SK-N-SH (cell line): ENCODE measurements around the gene GALT. TPM values are rescaled to one million over a fixed set of nuclear protein-coding genes. Genes with fewer than 3 reads are reported as not detected.

Source experiments
- CTCF ChIA-PET: fragments of 300-600, 350-600 bp; formaldehyde crosslinking; extraction: SDS; loops from one replicate; lab custom pipeline; 2021; lab: Yijun Ruan, JAX
- POLR2A ChIA-PET: fragments of 350-600 bp; sonication (Branson Sonifier 250); formaldehyde crosslinking; extraction: SDS; loops from one replicate; lab custom pipeline; 2020; ENCODE audit warnings: antibody characterized with exemption, inconsistent platforms; lab: Yijun Ruan, JAX
- DNase-seq: peaks from one replicate; pipeline ENCODE4 v3.0.0; 2012
- H2AFZ ChIP-seq: fragments of 200-600 bp; sonication (generic); 2 replicates; pipeline ENCODE4 v1.8.1; 2016; ENCODE audit warnings: antibody characterized with exemption, mild to moderate bottlenecking, low read depth
- H3F3A ChIP-seq: fragments of 200-600 bp; sonication (generic); replicated peaks from 2 replicates; pipeline ENCODE3; 2016; ENCODE audit warnings: antibody characterized with exemption, mild to moderate bottlenecking; ENCODE audit not compliant: insufficient read depth
- H3K27ac ChIP-seq, 2 experiments: fragments of 200-500 bp in 1 of 2; fragments of 200-600 bp in 1 of 2; sonication (Bioruptor generic) in 1 of 2; sonication (generic), shearing (Covaris generic) in 1 of 2; 2 replicates each; pipeline versions ENCODE4 v1.5.1 to v1.6.1; 2014 to 2016; ENCODE audit warnings: low read depth in 2 of 2, inconsistent platforms in 1 of 2, low read length in 1 of 2, mild to moderate bottlenecking in 1 of 2, mixed read lengths in 1 of 2
- H3K27me3 ChIP-seq: fragments of 200-600 bp; sonication (generic), shearing (Covaris generic); 2 replicates; pipeline ENCODE4 v1.6.1; 2016; ENCODE audit warnings: mixed run types; ENCODE audit not compliant: insufficient read depth
- H3K36me3 ChIP-seq, 2 experiments: fragments of 200-500 bp in 1 of 2; fragments of 200-600 bp in 1 of 2; sonication (Bioruptor generic) in 1 of 2; sonication (generic) in 1 of 2; replicated peaks in 1 of 2; 2 replicates each; pipeline versions ENCODE3 to v1.5.1; 2014 to 2016; ENCODE audit warnings: low read length in 1 of 2, mild to moderate bottlenecking in 1 of 2; ENCODE audit not compliant: insufficient read depth in 2 of 2, control insufficient read depth in 1 of 2
- H3K4me1 ChIP-seq, 2 experiments: fragments of 200-500 bp in 1 of 2; fragments of 200-600 bp in 1 of 2; sonication (Bioruptor generic) in 1 of 2; sonication (generic), shearing (Covaris generic) in 1 of 2; 2 replicates each; pipeline versions ENCODE4 v1.5.1 to v1.6.1; 2014 to 2016; ENCODE audit warnings: low read depth in 1 of 2, low read length in 1 of 2, mixed run types in 1 of 2; ENCODE audit not compliant: insufficient read depth in 2 of 2, control insufficient read depth in 1 of 2
- H3K4me2 ChIP-seq: fragments of 200-600 bp; sonication (generic), shearing (Covaris generic); 2 replicates; pipeline ENCODE4 v1.6.1; 2017; ENCODE audit warnings: mixed run types
- H3K4me3 ChIP-seq, 2 experiments: fragments of 200-500 bp in 1 of 2; fragments of 200-600 bp in 1 of 2; sonication (Bioruptor generic) in 1 of 2; sonication (generic), shearing (Covaris generic) in 1 of 2; 2 replicates each; pipeline versions ENCODE4 v1.5.1 to v1.8.1; 2014 to 2016; ENCODE audit warnings: low read depth in 2 of 2, inconsistent platforms in 1 of 2, low read length in 1 of 2, mild to moderate bottlenecking in 1 of 2, mixed read lengths in 1 of 2, moderate library complexity in 1 of 2
- H3K79me2 ChIP-seq: fragments of 200-600 bp; sonication (generic); 2 replicates; pipeline ENCODE4 v1.8.1; 2017; ENCODE audit warnings: mild to moderate bottlenecking; ENCODE audit not compliant: insufficient read depth
- H3K9ac ChIP-seq: fragments of 200-600 bp; sonication (generic); 2 replicates; pipeline ENCODE4 v1.6.1; 2017; ENCODE audit warnings: mixed run types
- H3K9me2 ChIP-seq: fragments of 200-600 bp; sonication (generic); 2 replicates; pipeline ENCODE4 v1.6.1; 2017; ENCODE audit warnings: mixed run types
- H3K9me3 ChIP-seq: fragments of 200-600 bp; sonication (generic); 2 replicates; pipeline ENCODE4 v1.6.1; 2017; ENCODE audit warnings: mixed run types, mild to moderate bottlenecking, moderate library complexity
- H4K20me1 ChIP-seq: fragments of 200-600 bp; sonication (generic); 2 replicates; pipeline ENCODE4 v1.6.1; 2017; ENCODE audit warnings: mild to moderate bottlenecking, mixed run types; ENCODE audit not compliant: insufficient read depth
- EZH2phosphoT487 ChIP-seq: fragments of 200-600 bp; sonication (generic); IDR thresholded peaks from 2 replicates; pipeline ENCODE4 v1.6.1; 2017; ENCODE audit warnings: low read depth, mixed run types, mild to moderate bottlenecking, antibody characterized with exemption, moderate library complexity, borderline replicate concordance
- FOSL2 ChIP-seq: IDR thresholded peaks from 2 replicates; pipeline ENCODE4 v1.4.0; 2012; ENCODE audit warnings: low read depth, mild to moderate bottlenecking, moderate library complexity, borderline replicate concordance
- FOXJ3 ChIP-seq: sonication (generic); formaldehyde crosslinking; IDR thresholded peaks from 2 replicates; pipeline ENCODE4 v1.5.1; 2020; ENCODE audit warnings: mild to moderate bottlenecking, missing genetic modification reagents
- MXI1 ChIP-seq: IDR thresholded peaks from 2 replicates; pipeline ENCODE4 v1.6.1; 2012; ENCODE audit warnings: mild to moderate bottlenecking, low read depth, low read length, improper control_type of control experiment
- RCOR1 ChIP-seq: fragments of 150-350 bp; IDR thresholded peaks from 2 replicates; pipeline ENCODE4 v1.6.1; 2017; ENCODE audit warnings: antibody characterized with exemption, low read length
- RFX5 ChIP-seq: IDR thresholded peaks from 2 replicates; pipeline ENCODE4 v1.6.1; 2012; ENCODE audit warnings: mild to moderate bottlenecking, improper control_type of control experiment, low read length
- TAF1 ChIP-seq: IDR thresholded peaks from 2 replicates; pipeline ENCODE4 v1.6.1; 2012; ENCODE audit warnings: low read depth, mild to moderate bottlenecking, low read length, moderate library complexity, borderline replicate concordance
- TEAD4 ChIP-seq: IDR thresholded peaks from 2 replicates; pipeline ENCODE4 v1.4.0; 2012; ENCODE audit warnings: mild to moderate bottlenecking, borderline replicate concordance; ENCODE audit not compliant: insufficient read depth
- YY1 ChIP-seq: IDR thresholded peaks from 2 replicates; pipeline ENCODE4 v1.4.0; 2012; ENCODE audit warnings: low read depth, mild to moderate bottlenecking
- WGBS: methylation state at CpG from one replicate; pipeline ENCODE4 v1.1.6; 2017; ENCODE audit warnings: low lambda C conversion rate; 5-methylcytosine and 5-hydroxymethylcytosine counted together
- polyA plus RNA-seq, 3 experiments: library from polyadenylated mRNA; depleted of rRNA; stranded (reverse); fragments of >200 nt; gene quantifications; 2 replicates each; pipeline ENCODE4 v1.2.3, GENCODE V29; 2012
- TF ChIP-seq, protein P1 (sequence below): fragments of 150-350 bp; IDR thresholded peaks from 2 replicates; pipeline ENCODE4 v1.6.1; 2017; ENCODE audit warnings: antibody characterized with exemption, low read length, low read depth, borderline replicate concordance
- TF ChIP-seq, protein P2 (sequence below): fragments of 200-600 bp; sonication (generic); IDR thresholded peaks from 2 replicates; pipeline ENCODE4 v1.6.1; 2017; ENCODE audit warnings: antibody characterized with exemption, mild to moderate bottlenecking, moderate library complexity
- TF ChIP-seq, protein P3 (sequence below): IDR thresholded peaks from 2 replicates; pipeline ENCODE4 v1.4.0; 2012; ENCODE audit warnings: low read depth
- TF ChIP-seq, protein P4 (sequence below): IDR thresholded peaks from 2 replicates; pipeline ENCODE4 v1.4.0; 2012; ENCODE audit warnings: low read depth, borderline replicate concordance
- TF ChIP-seq, protein P5 (sequence below): IDR thresholded peaks from 2 replicates; pipeline ENCODE4; 2012

Gene GALT
- polyA plus RNA-seq, 1 of the 3 experiments (the other 2 are of a cell fraction) = 45.9 TPM

DNA sequence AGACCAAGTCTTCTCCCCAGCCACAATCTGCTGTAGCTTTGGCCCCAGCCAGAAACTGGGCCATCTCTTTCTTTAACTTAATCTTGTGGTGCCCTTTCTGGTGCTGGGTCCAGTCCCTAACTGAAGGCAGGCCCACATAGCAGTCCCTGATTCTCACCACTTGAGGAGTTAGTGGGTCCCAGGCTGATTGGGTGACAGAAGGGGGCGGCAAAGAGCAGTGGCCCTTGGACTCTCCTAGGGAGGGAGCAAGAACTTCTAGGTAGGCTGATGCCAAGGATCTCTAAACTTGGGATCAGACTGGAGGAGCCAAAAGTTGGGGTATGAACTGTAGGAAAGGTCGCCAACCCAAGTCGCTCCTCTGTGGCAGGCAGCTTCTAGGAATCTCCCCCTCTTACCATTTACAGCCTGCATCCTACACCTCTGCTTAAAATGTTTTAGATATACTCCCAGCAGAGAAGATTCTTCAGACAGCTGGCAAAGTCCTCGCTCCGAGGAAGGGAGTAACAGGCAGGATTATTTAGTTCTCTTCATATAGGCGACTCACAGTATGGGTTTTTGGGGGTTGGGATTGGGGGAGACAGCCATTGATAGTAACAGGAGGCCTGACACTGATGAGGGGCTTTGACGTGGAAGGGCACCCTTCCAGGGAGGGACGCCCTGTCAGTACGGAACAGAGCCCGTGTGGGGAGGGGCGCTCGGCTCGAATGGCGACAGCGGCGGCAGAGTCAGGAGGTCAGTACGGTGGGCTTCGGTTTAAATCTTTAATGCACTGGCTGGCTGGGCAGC is 18.0 kb downstream of the GALT start (continued):
- 0 out of 2 replicates have a peak, but pooled peaks have one; percentile 18 for TF ChIP-seq MXI1
- TF ChIP-seq, protein P1, sequence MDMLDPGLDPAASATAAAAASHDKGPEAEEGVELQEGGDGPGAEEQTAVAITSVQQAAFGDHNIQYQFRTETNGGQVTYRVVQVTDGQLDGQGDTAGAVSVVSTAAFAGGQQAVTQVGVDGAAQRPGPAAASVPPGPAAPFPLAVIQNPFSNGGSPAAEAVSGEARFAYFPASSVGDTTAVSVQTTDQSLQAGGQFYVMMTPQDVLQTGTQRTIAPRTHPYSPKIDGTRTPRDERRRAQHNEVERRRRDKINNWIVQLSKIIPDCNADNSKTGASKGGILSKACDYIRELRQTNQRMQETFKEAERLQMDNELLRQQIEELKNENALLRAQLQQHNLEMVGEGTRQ = no peak
- no peak for TF ChIP-seq TAF1
- TF ChIP-seq, protein P2, sequence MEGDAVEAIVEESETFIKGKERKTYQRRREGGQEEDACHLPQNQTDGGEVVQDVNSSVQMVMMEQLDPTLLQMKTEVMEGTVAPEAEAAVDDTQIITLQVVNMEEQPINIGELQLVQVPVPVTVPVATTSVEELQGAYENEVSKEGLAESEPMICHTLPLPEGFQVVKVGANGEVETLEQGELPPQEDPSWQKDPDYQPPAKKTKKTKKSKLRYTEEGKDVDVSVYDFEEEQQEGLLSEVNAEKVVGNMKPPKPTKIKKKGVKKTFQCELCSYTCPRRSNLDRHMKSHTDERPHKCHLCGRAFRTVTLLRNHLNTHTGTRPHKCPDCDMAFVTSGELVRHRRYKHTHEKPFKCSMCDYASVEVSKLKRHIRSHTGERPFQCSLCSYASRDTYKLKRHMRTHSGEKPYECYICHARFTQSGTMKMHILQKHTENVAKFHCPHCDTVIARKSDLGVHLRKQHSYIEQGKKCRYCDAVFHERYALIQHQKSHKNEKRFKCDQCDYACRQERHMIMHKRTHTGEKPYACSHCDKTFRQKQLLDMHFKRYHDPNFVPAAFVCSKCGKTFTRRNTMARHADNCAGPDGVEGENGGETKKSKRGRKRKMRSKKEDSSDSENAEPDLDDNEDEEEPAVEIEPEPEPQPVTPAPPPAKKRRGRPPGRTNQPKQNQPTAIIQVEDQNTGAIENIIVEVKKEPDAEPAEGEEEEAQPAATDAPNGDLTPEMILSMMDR = peak; percentile 90
- no peak for TF ChIP-seq YY1
- TF ChIP-seq, protein P3, sequence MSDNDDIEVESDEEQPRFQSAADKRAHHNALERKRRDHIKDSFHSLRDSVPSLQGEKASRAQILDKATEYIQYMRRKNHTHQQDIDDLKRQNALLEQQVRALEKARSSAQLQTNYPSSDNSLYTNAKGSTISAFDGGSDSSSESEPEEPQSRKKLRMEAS = no peak
- no peak for TF ChIP-seq RFX5
- TF ChIP-seq FOXJ3 (CRISPR knock-in tag) = no peak
- TF ChIP-seq RCOR1 = no peak
- TF ChIP-seq, protein P4, sequence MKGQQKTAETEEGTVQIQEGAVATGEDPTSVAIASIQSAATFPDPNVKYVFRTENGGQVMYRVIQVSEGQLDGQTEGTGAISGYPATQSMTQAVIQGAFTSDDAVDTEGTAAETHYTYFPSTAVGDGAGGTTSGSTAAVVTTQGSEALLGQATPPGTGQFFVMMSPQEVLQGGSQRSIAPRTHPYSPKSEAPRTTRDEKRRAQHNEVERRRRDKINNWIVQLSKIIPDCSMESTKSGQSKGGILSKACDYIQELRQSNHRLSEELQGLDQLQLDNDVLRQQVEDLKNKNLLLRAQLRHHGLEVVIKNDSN = no peak
- no peak for TF ChIP-seq EZH2phosphoT487
- TF ChIP-seq, protein P5, sequence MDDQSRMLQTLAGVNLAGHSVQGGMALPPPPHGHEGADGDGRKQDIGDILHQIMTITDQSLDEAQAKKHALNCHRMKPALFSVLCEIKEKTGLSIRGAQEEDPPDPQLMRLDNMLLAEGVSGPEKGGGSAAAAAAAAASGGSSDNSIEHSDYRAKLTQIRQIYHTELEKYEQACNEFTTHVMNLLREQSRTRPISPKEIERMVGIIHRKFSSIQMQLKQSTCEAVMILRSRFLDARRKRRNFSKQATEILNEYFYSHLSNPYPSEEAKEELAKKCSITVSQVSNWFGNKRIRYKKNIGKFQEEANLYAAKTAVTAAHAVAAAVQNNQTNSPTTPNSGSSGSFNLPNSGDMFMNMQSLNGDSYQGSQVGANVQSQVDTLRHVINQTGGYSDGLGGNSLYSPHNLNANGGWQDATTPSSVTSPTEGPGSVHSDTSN = no peak
- no peak for TF ChIP-seq FOSL2
- no peak for TF ChIP-seq TEAD4

DNA sequence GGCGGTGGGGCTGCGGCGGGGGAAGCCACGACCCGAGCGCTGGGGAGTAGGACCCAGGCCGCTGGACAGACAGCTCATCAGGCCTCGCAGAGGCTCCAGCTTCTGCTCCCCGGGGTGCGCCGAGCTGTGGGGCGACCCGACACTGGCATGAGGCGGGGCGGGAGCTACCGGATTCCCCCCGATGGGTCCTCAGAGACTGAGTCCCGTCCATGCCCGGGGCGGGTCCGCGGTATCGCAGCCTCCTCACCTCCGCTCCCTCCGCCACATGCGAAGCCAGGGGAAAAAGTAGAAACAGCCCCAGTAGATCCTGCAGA is 18.5 kb downstream of the GALT start:
- TF ChIP-seq MXI1 (0 out of 2 replicates have a peak, but pooled peaks have one; percentile 20), FOXJ3 (CRISPR knock-in tag) (no peak)
- TF ChIP-seq, protein P3 = 0 out of 2 replicates have a peak, but pooled peaks have one; percentile 15
- POLR2A ChIA-PET = interaction anchor here (0.7 to 1.6 kb wide), 5 partner anchors 11 to 28 kb away, joined by 3 to 10 read pairs (median 5); partner anchors contain the start of genes GALT and SIGMAR1

More for the DNA sequence above, 18.5 kb downstream of the GALT start:
- Histone ChIP-seq H3K9me3 (no peaks in the 10 kb centered on the region), H3K27me3 (no peaks in the 10 kb centered on the region), H3K36me3 (peaks cover 0 to 2% of the 10 kb centered on the region in 2 experiments), H3K9me2 (no peaks in the 10 kb centered on the region), H3K4me2 (peak overlapping the region; percentile 92), H2AFZ (peak overlapping the region; percentile 86; the same call in 1 of the 2 replicates), H3F3A (peaks cover 13% of the 10 kb centered on the region), H3K79me2 (peaks cover 20% of the 10 kb centered on the region; the same call in 1 of the 2 replicates), H3K4me3 (peak overlapping the region; percentile 64 to 80), H3K27ac (peak overlapping the region; percentile 28 to 83), H4K20me1 (no peaks in the 10 kb centered on the region), H3K4me1 (peaks cover 8 to 12% of the 10 kb centered on the region in 2 experiments; a peak in 3 of 4 replicates), H3K9ac (peak overlapping the region; percentile 56; the same call in 1 of the 2 replicates)
- WGBS = 7% methylated on average over 3 of the region's 26 CpGs
- no peak for DNase-seq
- CTCF ChIA-PET = interaction anchor here (0.6 to 8.1 kb wide), 16 partner anchors 9 to 1031 kb away, joined by 3 to 56 read pairs (median 5); partner anchors contain the start of genes ARID3C, CCL19, GALT and IL11RA
